HepG2 (cell line): ENCODE results near the gene NKAIN4. TPM values are rescaled to one million over a fixed set of nuclear protein-coding genes. Genes with fewer than 3 reads are reported as not detected.

Experiments
- BRCA1 ChIP-seq: sonication (generic); formaldehyde crosslinking; IDR thresholded peaks from 2 replicates; pipeline ENCODE4 v1.4.0; 2020; ENCODE audit warnings: missing genetic modification reagents
- PPARG ChIP-seq: conservative IDR thresholded peaks from 2 replicates; pipeline ENCODE4 v1.6.1; 2016; ENCODE audit warnings: missing biosample characterization, missing genetic modification reagents
- SNAPC2 ChIP-seq: sonication (generic); formaldehyde crosslinking; IDR thresholded peaks from 2 replicates; pipeline ENCODE4 v1.8.1; 2022; ENCODE audit warnings: mild to moderate bottlenecking, missing genetic modification reagents
- STAT5B ChIP-seq: sonication (generic); formaldehyde crosslinking; IDR thresholded peaks from 2 replicates; pipeline ENCODE4 v1.4.0; 2020; ENCODE audit warnings: missing genetic modification reagents
- TAF1 ChIP-seq: sonication (generic); formaldehyde crosslinking; IDR thresholded peaks from 2 replicates; pipeline ENCODE4 v1.4.0; 2020; ENCODE audit warnings: missing genetic modification reagents
- YY1 ChIP-seq: IDR thresholded peaks from 2 replicates; pipeline ENCODE4 v1.6.1; 2011; ENCODE audit warnings: low read length, low read depth, moderate library complexity, mild to moderate bottlenecking; ENCODE audit not compliant: insufficient read depth, insufficient replicate concordance
- ZBTB1 ChIP-seq: sonication (generic); formaldehyde crosslinking; IDR thresholded peaks from 2 replicates; pipeline ENCODE4 v1.4.0; 2020; ENCODE audit warnings: missing genetic modification reagents, borderline replicate concordance
- ZFP1 ChIP-seq: IDR thresholded peaks from 2 replicates; pipeline ENCODE4 v1.6.1; 2016
- ZNF331 ChIP-seq: sonication (generic); formaldehyde crosslinking; IDR thresholded peaks from 2 replicates; pipeline ENCODE4 v1.4.0; 2020; ENCODE audit warnings: missing genetic modification reagents
- ZNF432 ChIP-seq: sonication (generic); formaldehyde crosslinking; IDR thresholded peaks from 2 replicates; pipeline ENCODE4 v1.5.0; 2020; ENCODE audit warnings: missing genetic modification reagents, mild to moderate bottlenecking, borderline replicate concordance
- ZNF441 ChIP-seq: sonication (generic); formaldehyde crosslinking; IDR thresholded peaks from 2 replicates; pipeline ENCODE4 v1.7.0; 2021; ENCODE audit warnings: missing genetic modification reagents, borderline replicate concordance
- ZNF724P ChIP-seq: sonication (generic); formaldehyde crosslinking; IDR thresholded peaks from 2 replicates; pipeline ENCODE4 v1.8.0; 2022; ENCODE audit warnings: missing genetic modification reagents, borderline replicate concordance
- polyA plus RNA-seq, 8 experiments: library from polyadenylated mRNA; depleted of rRNA in 3 of 8; stranded (reverse) in 7 of 8; unstranded in 1 of 8; fragments of >200 nt; fragmentation: Illumina TruSeq in 4 of 8; extraction: Trizol in 4 of 8; gene quantifications; 2 replicates each; pipeline versions ENCODE4 v1.2.1 to v1.2.3, GENCODE V29; 2011 to 2016; ENCODE audit warnings: low read depth in 4 of 8, missing spikeins in 1 of 8, mixed read lengths in 1 of 8; ENCODE audit not compliant: insufficient read depth in 1 of 8
- total RNA-seq, 5 experiments: library from RNA; depleted of rRNA; stranded (reverse); fragments of >200 nt; fragmentation: Illumina TruSeq; extraction: Trizol; gene quantifications; 2 replicates each; pipeline ENCODE4 v1.2.3, GENCODE V29; 2016; ENCODE audit warnings: low read depth in 1 of 5
- TF ChIP-seq, protein P1 (sequence below): sonication (generic); formaldehyde crosslinking; IDR thresholded peaks from 2 replicates; pipeline ENCODE4 v1.4.0; 2020; ENCODE audit warnings: mild to moderate bottlenecking, missing genetic modification reagents
- TF ChIP-seq, protein P2 (sequence below): sonication (generic); formaldehyde crosslinking; IDR thresholded peaks from 2 replicates; pipeline ENCODE4 v1.4.0; 2020; ENCODE audit warnings: missing genetic modification reagents
- TF ChIP-seq, protein P3 (sequence below): sonication (generic); formaldehyde crosslinking; IDR thresholded peaks from 2 replicates; pipeline ENCODE4 v1.4.0; 2020; ENCODE audit warnings: missing genetic modification reagents
- TF ChIP-seq, protein P4 (sequence below): IDR thresholded peaks from 2 replicates; pipeline ENCODE4 v1.6.1; 2018; ENCODE audit warnings: missing genetic modification reagents
- TF ChIP-seq, protein P5 (sequence below): sonication (generic); formaldehyde crosslinking; IDR thresholded peaks from 2 replicates; pipeline ENCODE4 v1.4.0; 2020; ENCODE audit warnings: missing genetic modification reagents, borderline replicate concordance
- TF ChIP-seq, protein P6 (sequence below): sonication (generic); formaldehyde crosslinking; IDR thresholded peaks from 2 replicates; pipeline ENCODE4 v1.5.0; 2020; ENCODE audit warnings: mild to moderate bottlenecking, missing genetic modification reagents
- TF ChIP-seq, protein P7 (sequence below): sonication (generic); formaldehyde crosslinking; IDR thresholded peaks from 2 replicates; pipeline ENCODE4 v1.4.0; 2020; ENCODE audit warnings: missing genetic modification reagents

Gene NKAIN4
- total and polyA plus RNA-seq, 2 of the 13 experiments (the other 11 are each of a cell fraction or from before 2014, with no cell fraction given): not detected

DNA sequence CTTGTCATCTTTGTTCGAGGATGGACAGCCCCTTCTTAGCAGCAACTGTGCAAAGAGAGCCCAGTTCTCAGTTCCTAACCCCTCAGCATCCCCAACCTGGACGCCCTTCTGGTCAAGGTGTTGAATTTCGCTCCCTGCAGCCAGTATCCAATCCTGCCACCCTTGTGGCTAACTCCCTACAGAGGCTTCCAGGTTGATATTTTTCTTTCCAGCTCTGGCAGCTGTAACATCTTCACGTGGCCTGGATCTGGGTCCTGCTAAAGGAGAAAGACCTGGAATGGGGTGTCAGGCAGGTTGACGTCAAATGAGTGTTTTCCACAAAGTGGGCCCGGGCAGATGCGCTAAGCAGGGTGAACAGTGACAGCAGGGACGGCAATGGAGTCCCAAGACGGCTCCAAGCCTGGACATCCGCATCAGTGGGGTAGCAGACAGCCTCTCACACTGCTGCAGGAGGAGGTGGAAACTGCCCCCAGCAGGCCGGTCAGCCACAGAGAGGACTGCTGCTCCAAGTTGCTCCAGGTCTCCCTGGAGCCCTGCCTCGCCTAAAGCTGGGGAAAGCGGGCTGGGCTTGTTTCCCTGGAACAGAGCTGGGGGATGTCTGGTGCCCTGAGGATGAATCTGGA is 37.3 kb downstream of the NKAIN4 start (continued):
- TF ChIP-seq, protein P1, sequence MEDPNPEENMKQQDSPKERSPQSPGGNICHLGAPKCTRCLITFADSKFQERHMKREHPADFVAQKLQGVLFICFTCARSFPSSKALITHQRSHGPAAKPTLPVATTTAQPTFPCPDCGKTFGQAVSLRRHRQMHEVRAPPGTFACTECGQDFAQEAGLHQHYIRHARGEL (CRISPR knock-in tag): no peak
- TF ChIP-seq, protein P2, sequence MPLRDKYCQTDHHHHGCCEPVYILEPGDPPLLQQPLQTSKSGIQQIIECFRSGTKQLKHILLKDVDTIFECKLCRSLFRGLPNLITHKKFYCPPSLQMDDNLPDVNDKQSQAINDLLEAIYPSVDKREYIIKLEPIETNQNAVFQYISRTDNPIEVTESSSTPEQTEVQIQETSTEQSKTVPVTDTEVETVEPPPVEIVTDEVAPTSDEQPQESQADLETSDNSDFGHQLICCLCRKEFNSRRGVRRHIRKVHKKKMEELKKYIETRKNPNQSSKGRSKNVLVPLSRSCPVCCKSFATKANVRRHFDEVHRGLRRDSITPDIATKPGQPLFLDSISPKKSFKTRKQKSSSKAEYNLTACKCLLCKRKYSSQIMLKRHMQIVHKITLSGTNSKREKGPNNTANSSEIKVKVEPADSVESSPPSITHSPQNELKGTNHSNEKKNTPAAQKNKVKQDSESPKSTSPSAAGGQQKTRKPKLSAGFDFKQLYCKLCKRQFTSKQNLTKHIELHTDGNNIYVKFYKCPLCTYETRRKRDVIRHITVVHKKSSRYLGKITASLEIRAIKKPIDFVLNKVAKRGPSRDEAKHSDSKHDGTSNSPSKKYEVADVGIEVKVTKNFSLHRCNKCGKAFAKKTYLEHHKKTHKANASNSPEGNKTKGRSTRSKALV: no peak
- TF ChIP-seq YY1: no peak
- no peak for TF ChIP-seq BRCA1
- no peak for TF ChIP-seq STAT5B (CRISPR knock-in tag)
- TF ChIP-seq, protein P3, sequence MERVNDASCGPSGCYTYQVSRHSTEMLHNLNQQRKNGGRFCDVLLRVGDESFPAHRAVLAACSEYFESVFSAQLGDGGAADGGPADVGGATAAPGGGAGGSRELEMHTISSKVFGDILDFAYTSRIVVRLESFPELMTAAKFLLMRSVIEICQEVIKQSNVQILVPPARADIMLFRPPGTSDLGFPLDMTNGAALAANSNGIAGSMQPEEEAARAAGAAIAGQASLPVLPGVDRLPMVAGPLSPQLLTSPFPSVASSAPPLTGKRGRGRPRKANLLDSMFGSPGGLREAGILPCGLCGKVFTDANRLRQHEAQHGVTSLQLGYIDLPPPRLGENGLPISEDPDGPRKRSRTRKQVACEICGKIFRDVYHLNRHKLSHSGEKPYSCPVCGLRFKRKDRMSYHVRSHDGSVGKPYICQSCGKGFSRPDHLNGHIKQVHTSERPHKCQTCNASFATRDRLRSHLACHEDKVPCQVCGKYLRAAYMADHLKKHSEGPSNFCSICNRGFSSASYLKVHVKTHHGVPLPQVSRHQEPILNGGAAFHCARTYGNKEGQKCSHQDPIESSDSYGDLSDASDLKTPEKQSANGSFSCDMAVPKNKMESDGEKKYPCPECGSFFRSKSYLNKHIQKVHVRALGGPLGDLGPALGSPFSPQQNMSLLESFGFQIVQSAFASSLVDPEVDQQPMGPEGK (CRISPR knock-in tag): no peak
- TF ChIP-seq, protein P4, sequence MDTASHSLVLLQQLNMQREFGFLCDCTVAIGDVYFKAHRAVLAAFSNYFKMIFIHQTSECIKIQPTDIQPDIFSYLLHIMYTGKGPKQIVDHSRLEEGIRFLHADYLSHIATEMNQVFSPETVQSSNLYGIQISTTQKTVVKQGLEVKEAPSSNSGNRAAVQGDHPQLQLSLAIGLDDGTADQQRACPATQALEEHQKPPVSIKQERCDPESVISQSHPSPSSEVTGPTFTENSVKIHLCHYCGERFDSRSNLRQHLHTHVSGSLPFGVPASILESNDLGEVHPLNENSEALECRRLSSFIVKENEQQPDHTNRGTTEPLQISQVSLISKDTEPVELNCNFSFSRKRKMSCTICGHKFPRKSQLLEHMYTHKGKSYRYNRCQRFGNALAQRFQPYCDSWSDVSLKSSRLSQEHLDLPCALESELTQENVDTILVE (CRISPR knock-in tag): 0 out of 2 replicates have a peak, but pooled peaks have one; percentile 11
- no peak for TF ChIP-seq PPARG (CRISPR knock-in tag)
- no peak for TF ChIP-seq ZNF331 (CRISPR knock-in tag)
- TF ChIP-seq ZNF432 (CRISPR knock-in tag): no peak
- no peak for TF ChIP-seq ZBTB1
- TF ChIP-seq, protein P5, sequence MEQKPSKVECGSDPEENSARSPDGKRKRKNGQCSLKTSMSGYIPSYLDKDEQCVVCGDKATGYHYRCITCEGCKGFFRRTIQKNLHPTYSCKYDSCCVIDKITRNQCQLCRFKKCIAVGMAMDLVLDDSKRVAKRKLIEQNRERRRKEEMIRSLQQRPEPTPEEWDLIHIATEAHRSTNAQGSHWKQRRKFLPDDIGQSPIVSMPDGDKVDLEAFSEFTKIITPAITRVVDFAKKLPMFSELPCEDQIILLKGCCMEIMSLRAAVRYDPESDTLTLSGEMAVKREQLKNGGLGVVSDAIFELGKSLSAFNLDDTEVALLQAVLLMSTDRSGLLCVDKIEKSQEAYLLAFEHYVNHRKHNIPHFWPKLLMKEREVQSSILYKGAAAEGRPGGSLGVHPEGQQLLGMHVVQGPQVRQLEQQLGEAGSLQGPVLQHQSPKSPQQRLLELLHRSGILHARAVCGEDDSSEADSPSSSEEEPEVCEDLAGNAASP (CRISPR knock-in tag): no peak
- TF ChIP-seq SNAPC2 (CRISPR knock-in tag): no peak
- no peak for TF ChIP-seq ZNF724P
- TF ChIP-seq, protein P6, sequence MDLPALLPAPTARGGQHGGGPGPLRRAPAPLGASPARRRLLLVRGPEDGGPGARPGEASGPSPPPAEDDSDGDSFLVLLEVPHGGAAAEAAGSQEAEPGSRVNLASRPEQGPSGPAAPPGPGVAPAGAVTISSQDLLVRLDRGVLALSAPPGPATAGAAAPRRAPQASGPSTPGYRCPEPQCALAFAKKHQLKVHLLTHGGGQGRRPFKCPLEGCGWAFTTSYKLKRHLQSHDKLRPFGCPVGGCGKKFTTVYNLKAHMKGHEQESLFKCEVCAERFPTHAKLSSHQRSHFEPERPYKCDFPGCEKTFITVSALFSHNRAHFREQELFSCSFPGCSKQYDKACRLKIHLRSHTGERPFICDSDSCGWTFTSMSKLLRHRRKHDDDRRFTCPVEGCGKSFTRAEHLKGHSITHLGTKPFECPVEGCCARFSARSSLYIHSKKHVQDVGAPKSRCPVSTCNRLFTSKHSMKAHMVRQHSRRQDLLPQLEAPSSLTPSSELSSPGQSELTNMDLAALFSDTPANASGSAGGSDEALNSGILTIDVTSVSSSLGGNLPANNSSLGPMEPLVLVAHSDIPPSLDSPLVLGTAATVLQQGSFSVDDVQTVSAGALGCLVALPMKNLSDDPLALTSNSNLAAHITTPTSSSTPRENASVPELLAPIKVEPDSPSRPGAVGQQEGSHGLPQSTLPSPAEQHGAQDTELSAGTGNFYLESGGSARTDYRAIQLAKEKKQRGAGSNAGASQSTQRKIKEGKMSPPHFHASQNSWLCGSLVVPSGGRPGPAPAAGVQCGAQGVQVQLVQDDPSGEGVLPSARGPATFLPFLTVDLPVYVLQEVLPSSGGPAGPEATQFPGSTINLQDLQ (CRISPR knock-in tag): peak; percentile 17; the same call in 1 of the 2 replicates
- TF ChIP-seq, protein P7, sequence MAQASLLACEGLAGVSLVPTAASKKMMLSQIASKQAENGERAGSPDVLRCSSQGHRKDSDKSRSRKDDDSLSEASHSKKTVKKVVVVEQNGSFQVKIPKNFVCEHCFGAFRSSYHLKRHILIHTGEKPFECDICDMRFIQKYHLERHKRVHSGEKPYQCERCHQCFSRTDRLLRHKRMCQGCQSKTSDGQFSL: no peak
- no peak for TF ChIP-seq TAF1 (CRISPR knock-in tag)
- TF ChIP-seq ZFP1 (CRISPR knock-in tag): no peak
- no peak for TF ChIP-seq ZNF441
